Ovary (tissue), 9 donors: ENCODE measurements around the gene CHRDL1. TPM values are rescaled to one million over a fixed set of nuclear protein-coding genes. Genes with fewer than 3 reads are reported as not detected.

Experiments
- DNase-seq, 5 donors: peaks; one replicate each; pipeline ENCODE4 v3.0.0-alpha.2; 2019 to 2020
- H3K27ac ChIP-seq, 2 donors: fragments of 200-600 bp; one replicate each; pipeline versions ENCODE4 v1.5.1 to v1.8.0; 2019 to 2022
- H3K27me3 ChIP-seq: fragments of 200-600 bp; one replicate; pipeline ENCODE4 v1.8.0; 2022
- H3K36me3 ChIP-seq: fragments of 200-600 bp; sonication (generic); one replicate; pipeline ENCODE4 v1.5.1; 2019
- H3K4me1 ChIP-seq: one replicate; pipeline ENCODE4 v1.8.1; 2013; ENCODE audit warnings: mild to moderate bottlenecking, moderate library complexity; ENCODE audit not compliant: insufficient read depth
- H3K4me3 ChIP-seq: fragments of 200-600 bp; sonication (generic); one replicate; pipeline ENCODE4 v1.5.1; 2017
- H3K9me3 ChIP-seq, 2 donors: fragments of 200-600 bp in 1 of 2; sonication (generic) in 1 of 2; one replicate each; pipeline versions ENCODE4 v1.5.1 to v1.8.1; 2013 to 2019; ENCODE audit warnings: mild to moderate bottlenecking in 1 of 2, moderate library complexity in 1 of 2
- EP300 ChIP-seq: sonication (generic); formaldehyde crosslinking; IDR thresholded peaks from one replicate; pipeline ENCODE4 v1.6.1; 2017; ENCODE audit warnings: antibody characterized with exemption
- POLR2A ChIP-seq: fragments of 450-650 bp; IDR thresholded peaks from one replicate; pipeline ENCODE4 v1.6.1; 2017; ENCODE audit warnings: antibody characterized with exemption, mild to moderate bottlenecking, moderate library complexity
- WGBS, 3 donors: extraction: QIAGEN DNeasy Blood & Tissue Kit in 1 of 3; methylation state at CpG; one replicate each; pipeline versions ENCODE4 v1.1.5 to v1.1.7; 2013 to 2017; 5-methylcytosine and 5-hydroxymethylcytosine counted together
- intact Hi-C, 4 donors: fragments of 100-400 bp; cut with DNase I; formaldehyde crosslinking; loops; one replicate each; pipeline versions ENCODE4 v1.11.0 to v1.15.1; 2022 to 2023
- polyA plus RNA-seq, 2 donors: library from polyadenylated mRNA; stranded (reverse); fragments of 200-250 nt in 1 of 2; fragments of 350-450 nt in 1 of 2; fragmentation: Illumina TruSeq in 1 of 2; extraction: RNeasy Lipid Tissue Mini Kit (QIAGEN cat#74804) in 1 of 2; gene quantifications; one replicate each; pipeline ENCODE4 v1.2.3, GENCODE V29; 2013 to 2014
- total RNA-seq, 7 donors: library from RNA; depleted of rRNA in 2 of 7; stranded (reverse); fragments of >200 nt in 2 of 7; fragmentation: NEBNext Ultra II Directional in 3 of 7; extraction: Animal tissue kit (Norgen Biotek cat#: 25700) in 3 of 7; gene quantifications; one replicate each; pipeline versions ENCODE4 v1.1.0 to v1.2.4, GENCODE V29; 2016 to 2023
- TF ChIP-seq, protein P1 (sequence below), 3 donors: fragments of 450-650 bp in 2 of 3; fragments of 200-600 bp in 1 of 3; IDR thresholded peaks; one replicate each; pipeline versions ENCODE4 v1.5.1 to v1.8.0; 2016 to 2022; ENCODE audit warnings: antibody characterized with exemption in 3 of 3, mild to moderate bottlenecking in 1 of 3
- donor health status: DM: no; HTN: no; CAD: no; lungs with moderate emphysema.
- donor health status: DM: no; HTN: no; CAD: no.
- donor health status: Bipolar disorder and iron deficiency.
- donor health status: DM: yes; HTN: yes; CAD: no.
- donor health status: DM: no; HTN: no; CAD: no.
- donor health status: DM: yes; HTN: yes; CAD: no.

The CHRDL1 gene
- total and polyA plus RNA-seq, 9 donors = 0.66 to 70.2 (median 3.8) TPM

DNA sequence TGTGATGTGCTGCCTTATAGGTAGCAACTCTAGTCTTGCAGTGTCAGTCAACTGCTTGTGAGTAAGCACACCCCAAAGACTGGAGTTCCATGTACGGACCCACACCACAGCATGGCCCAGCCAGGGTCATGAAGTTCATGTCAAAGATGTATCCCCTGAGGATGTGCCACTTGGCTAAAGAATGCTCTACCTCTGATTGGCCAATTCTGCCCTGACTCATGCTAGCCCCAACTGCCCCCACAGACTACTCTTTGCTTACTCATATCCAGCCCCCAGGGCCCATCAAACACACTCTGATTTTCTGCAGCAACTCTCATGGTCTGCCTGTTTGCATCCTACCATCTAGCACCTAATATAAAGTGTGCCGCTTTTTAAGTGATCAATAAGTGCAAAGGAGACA lies 62.5 kb downstream of the CHRDL1 start:
- WGBS, 3 donors = 67 to 80% (median 79%) methylated on average over 2 of the region's 2 CpGs
- DNase-seq = no peak
- Histone ChIP-seq H3K9me3 (no peaks in the 10 kb centered on the region), H3K36me3 (no peaks in the 10 kb centered on the region), H3K27ac (no peak overlapping the region), H3K4me1 (no peaks in the 10 kb centered on the region), H3K4me3 (no peak overlapping the region), H3K27me3 (no peaks in the 10 kb centered on the region)
- TF ChIP-seq POLR2A = no peak
- TF ChIP-seq EP300 = no peak
- TF ChIP-seq, protein P1, sequence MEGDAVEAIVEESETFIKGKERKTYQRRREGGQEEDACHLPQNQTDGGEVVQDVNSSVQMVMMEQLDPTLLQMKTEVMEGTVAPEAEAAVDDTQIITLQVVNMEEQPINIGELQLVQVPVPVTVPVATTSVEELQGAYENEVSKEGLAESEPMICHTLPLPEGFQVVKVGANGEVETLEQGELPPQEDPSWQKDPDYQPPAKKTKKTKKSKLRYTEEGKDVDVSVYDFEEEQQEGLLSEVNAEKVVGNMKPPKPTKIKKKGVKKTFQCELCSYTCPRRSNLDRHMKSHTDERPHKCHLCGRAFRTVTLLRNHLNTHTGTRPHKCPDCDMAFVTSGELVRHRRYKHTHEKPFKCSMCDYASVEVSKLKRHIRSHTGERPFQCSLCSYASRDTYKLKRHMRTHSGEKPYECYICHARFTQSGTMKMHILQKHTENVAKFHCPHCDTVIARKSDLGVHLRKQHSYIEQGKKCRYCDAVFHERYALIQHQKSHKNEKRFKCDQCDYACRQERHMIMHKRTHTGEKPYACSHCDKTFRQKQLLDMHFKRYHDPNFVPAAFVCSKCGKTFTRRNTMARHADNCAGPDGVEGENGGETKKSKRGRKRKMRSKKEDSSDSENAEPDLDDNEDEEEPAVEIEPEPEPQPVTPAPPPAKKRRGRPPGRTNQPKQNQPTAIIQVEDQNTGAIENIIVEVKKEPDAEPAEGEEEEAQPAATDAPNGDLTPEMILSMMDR (IDR thresholded peaks at IDR 0.05) = no peak
- intact Hi-C loops = no loop called here

DNA sequence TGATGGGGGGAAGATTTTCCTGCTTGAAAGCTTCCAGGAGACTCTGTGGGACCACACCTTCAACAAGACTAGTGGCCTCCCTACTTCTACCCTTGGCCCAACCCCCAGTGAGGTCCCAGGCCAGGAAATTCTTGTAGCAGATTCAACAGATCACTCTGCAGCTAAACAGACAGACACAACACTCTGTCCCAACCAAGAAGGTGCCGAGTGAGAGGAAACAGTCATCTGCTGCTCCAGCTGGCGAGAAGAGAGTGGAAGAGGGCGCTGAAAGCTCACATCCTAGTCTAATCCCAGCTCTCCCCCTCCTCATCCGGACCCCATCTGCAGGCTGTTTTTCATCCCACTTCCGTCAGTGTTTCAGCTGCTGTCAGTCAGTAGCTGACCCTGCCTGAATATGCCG lies 63.4 kb downstream of the CHRDL1 start:
- intact Hi-C loops = no loop called here
- 26 to 36% (median 28%) methylated on average over 6 of the region's 6 CpGs for WGBS, 3 donors
- Histone ChIP-seq H3K27me3 (no peaks in the 10 kb centered on the region), H3K4me1 (no peaks in the 10 kb centered on the region), H3K4me3 (no peak overlapping the region), H3K27ac (no peak overlapping the region), H3K36me3 (no peaks in the 10 kb centered on the region), H3K9me3 (no peaks in the 10 kb centered on the region)
- no peak for DNase-seq
- TF ChIP-seq, protein P1 (IDR thresholded peaks at IDR 0.05) = no peak
- TF ChIP-seq EP300 (no peak), POLR2A (no peak)

DNA sequence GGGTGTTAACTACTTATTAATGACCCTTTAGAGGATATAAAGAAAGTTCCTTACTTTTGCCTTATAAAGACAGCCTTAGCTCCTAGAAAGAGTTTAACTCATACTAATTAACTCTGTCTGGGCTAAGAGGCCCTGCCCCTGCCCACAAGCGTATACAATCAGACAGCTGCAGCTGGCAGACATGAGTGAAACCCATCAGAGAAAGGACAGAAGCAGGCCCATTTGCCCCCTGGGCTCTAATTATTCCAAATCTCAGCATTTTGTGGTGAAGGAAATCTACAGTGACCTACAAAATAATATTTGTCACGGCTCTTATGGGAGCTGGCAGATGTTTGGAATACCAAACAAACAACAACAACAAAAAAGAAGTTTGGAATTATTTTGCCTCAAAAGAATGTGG lies 71.8 kb downstream of the CHRDL1 start:
- no peak for DNase-seq
- H3K27ac ChIP-seq = no peak overlapping the region
- 41 to 63% (median 46%) methylated on average over 2 of the region's 2 CpGs for WGBS, 3 donors
- H3K4me3 ChIP-seq = no peak overlapping the region
- no peaks in the 10 kb centered on the region for H3K36me3 ChIP-seq
- TF ChIP-seq, protein P1 (IDR thresholded peaks at IDR 0.05) = no peak
- TF ChIP-seq POLR2A = no peak
- no peak for TF ChIP-seq EP300
- H3K9me3 ChIP-seq = no peaks in the 10 kb centered on the region
- no peaks in the 10 kb centered on the region for H3K4me1 ChIP-seq
- intact Hi-C loops = no loop called here
- no peaks in the 10 kb centered on the region for H3K27me3 ChIP-seq

DNA sequence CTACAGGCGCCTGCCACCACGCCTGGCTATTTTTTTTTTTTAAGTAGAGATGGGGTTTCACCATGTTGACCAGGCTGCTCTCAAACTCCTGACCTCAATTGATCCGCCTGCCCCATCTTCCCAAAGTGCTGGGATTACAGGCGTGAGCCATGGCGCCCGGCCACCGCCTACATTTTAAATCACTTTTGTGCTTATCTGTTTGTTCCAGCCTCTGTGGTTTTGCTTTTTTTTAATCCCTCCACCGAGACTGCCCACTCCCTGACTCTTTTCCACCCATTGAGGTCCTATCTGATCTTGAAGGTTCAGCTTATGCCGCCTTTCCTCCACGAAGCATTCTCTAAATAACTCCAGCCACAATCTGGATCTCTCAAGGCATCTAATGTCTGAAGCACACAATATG lies 73.5 kb downstream of the CHRDL1 start:
- 79 to 89% (median 83%) methylated on average over 10 of the region's 10 CpGs for WGBS, 3 donors
- H3K27ac ChIP-seq = no peak overlapping the region

More for the DNA sequence above, 73.5 kb downstream of the CHRDL1 start:
- H3K4me1 ChIP-seq = no peaks in the 10 kb centered on the region
- no peaks in the 10 kb centered on the region for H3K36me3 ChIP-seq
- TF ChIP-seq EP300 (no peak), POLR2A (no peak)
- TF ChIP-seq, protein P1 (IDR thresholded peaks at IDR 0.05) = no peak
- no peak for DNase-seq
- H3K4me3 ChIP-seq = no peak overlapping the region
- no peaks in the 10 kb centered on the region for H3K27me3 ChIP-seq
- H3K9me3 ChIP-seq = no peaks in the 10 kb centered on the region
- intact Hi-C loops = no loop called here
